Nephron (organoid): ENCODE results near the gene MYADML2.

Source experiments
- H3K27ac Mint-ChIP-seq, 3 experiments: 2 replicates each; pipeline ENCODE4 v1.8.0; 2020; ENCODE audit warnings: mixed read lengths in 3 of 3, mild to moderate bottlenecking in 2 of 3, moderate library complexity in 1 of 3
- H3K27me3 Mint-ChIP-seq: 2 replicates; pipeline ENCODE4 v1.8.0; 2021; ENCODE audit warnings: low read depth, mild to moderate bottlenecking, moderate library complexity, mixed read lengths
- H3K36me3 Mint-ChIP-seq: 2 replicates; pipeline ENCODE4 v1.8.0; 2020; ENCODE audit warnings: low read depth, mixed read lengths
- H3K4me1 Mint-ChIP-seq: 2 replicates; pipeline ENCODE4 v1.8.0; 2020; ENCODE audit warnings: mixed read lengths
- H3K4me3 Mint-ChIP-seq, 3 experiments: 2 replicates each; pipeline ENCODE4 v1.8.0; 2020; ENCODE audit warnings: mild to moderate bottlenecking in 3 of 3, mixed read lengths in 3 of 3, moderate library complexity in 2 of 3
- H3K9me3 Mint-ChIP-seq: 2 replicates; pipeline ENCODE4 v1.8.0; 2020; ENCODE audit warnings: mixed read lengths
- CTCF ChIP-seq, 3 experiments: fragments of 200-600 bp; sonication (generic); IDR thresholded peaks; one replicate each; pipeline ENCODE4 v1.5.0; 2021; ENCODE audit warnings: antibody characterized with exemption in 3 of 3; ENCODE audit not compliant: unreplicated experiment in 3 of 3

Gene MYADML2

GRCh38 chr17:81968850-81969812 lies 22.1 kb upstream of the MYADML2 start:
- Mint-ChIP-seq H3K27me3 (peaks cover 18% of the 10 kb centered on the region), H3K36me3 (no peaks in the 10 kb centered on the region), H3K27ac (no peak overlapping the region), H3K4me3 (peak overlapping the region in 1 of 3 experiments; percentile 5), H3K9me3 (peaks cover 8% of the 10 kb centered on the region), H3K4me1 (peaks cover 15% of the 10 kb centered on the region)
- TF ChIP-seq CTCF (IDR thresholded peaks at IDR 0.05; ENCODE audit: unreplicated experiment in 3 of 3): no peak

GRCh38 chr17:81968396-81968745 lies 21.3 kb upstream of the MYADML2 start:
- peak overlapping the region; percentile 68 to 91 (median 77) for H3K27ac Mint-ChIP-seq

GRCh38 chr17:81967533-81968395 lies 20.7 kb upstream of the MYADML2 start:
- peaks cover 31% of the 10 kb centered on the region for H3K27me3 Mint-ChIP-seq
- peaks cover 19% of the 10 kb centered on the region for H3K4me1 Mint-ChIP-seq
- H3K27ac Mint-ChIP-seq: peak overlapping the region; percentile 68 to 91 (median 77)
- peaks cover 6% of the 10 kb centered on the region for H3K9me3 Mint-ChIP-seq
- no peaks in the 10 kb centered on the region for H3K36me3 Mint-ChIP-seq
- H3K4me3 Mint-ChIP-seq: peak overlapping the region; percentile 12 to 34 (median 30)
- TF ChIP-seq CTCF (IDR thresholded peaks at IDR 0.05; ENCODE audit: unreplicated experiment in 3 of 3): no peak

More at GRCh38 chr17:81968396-81968745, 21.3 kb upstream of the MYADML2 start:
- Mint-ChIP-seq H3K36me3 (no peaks in the 10 kb centered on the region), H3K4me1 (peaks cover 19% of the 10 kb centered on the region), H3K4me3 (peak overlapping the region in 2 of 3 experiments; percentile 12 to 34), H3K9me3 (peaks cover 6% of the 10 kb centered on the region), H3K27me3 (peaks cover 25% of the 10 kb centered on the region)
- no peak for TF ChIP-seq CTCF (IDR thresholded peaks at IDR 0.05; ENCODE audit: unreplicated experiment in 3 of 3)

GRCh38 chr17:81967244-81967532 lies 20.2 kb upstream of the MYADML2 start:
- no peak for TF ChIP-seq CTCF (IDR thresholded peaks at IDR 0.05; ENCODE audit: unreplicated experiment in 3 of 3)
- H3K4me1 Mint-ChIP-seq: peaks cover 23% of the 10 kb centered on the region
- no peak overlapping the region for H3K27ac Mint-ChIP-seq
- H3K9me3 Mint-ChIP-seq: no peaks in the 10 kb centered on the region
- no peaks in the 10 kb centered on the region for H3K36me3 Mint-ChIP-seq
- peaks cover 37% of the 10 kb centered on the region for H3K27me3 Mint-ChIP-seq
- H3K4me3 Mint-ChIP-seq: no peak overlapping the region

- H3K9me3 Mint-ChIP-seq: no peaks in the 10 kb centered on the region
- H3K4me1 Mint-ChIP-seq: peaks cover 24% of the 10 kb centered on the region
- no peak overlapping the region for H3K27ac Mint-ChIP-seq
- TF ChIP-seq CTCF (IDR thresholded peaks at IDR 0.05; ENCODE audit: unreplicated experiment in 3 of 3): no peak
- H3K4me3 Mint-ChIP-seq: peak overlapping the region in 1 of 3 experiments; percentile 35
- no peaks in the 10 kb centered on the region for H3K36me3 Mint-ChIP-seq
- H3K27me3 Mint-ChIP-seq: peaks cover 40% of the 10 kb centered on the region
These were observed 19.6 kb upstream of the MYADML2 start for GRCh38 chr17:81966343-81967243.
